Naive B cell (primary cell): ENCODE measurements around the gene ATP11C. TPM values are rescaled to one million over a fixed set of nuclear protein-coding genes. Genes with fewer than 3 reads are reported as not detected.
"Not testable (repeated sequence)": the region's sequence is repeated elsewhere in the genome, so short reads cannot be mapped to it uniquely, and the experiment has no call there.

ENCODE experiments used
- ATAC-seq, 2 donors: fragments of 150-1000 bp; cut with Tn5 transposase; 2 replicates each; pipeline ENCODE4 v1.10.0; 2021; ENCODE audit warnings: low read depth in 2 of 2, mild to moderate bottlenecking in 2 of 2, moderate library complexity in 2 of 2
- DNase-seq: peaks from one replicate; pipeline ENCODE4 v3.0.0; 2022
- H3K27ac Mint-ChIP-seq, 6 donors: one replicate each; pipeline ENCODE4 v1.8.0; 2020 to 2022; ENCODE audit warnings: mild to moderate bottlenecking in 6 of 6, mixed read lengths in 6 of 6, moderate library complexity in 5 of 6, inconsistent platforms in 2 of 6
- H3K27me3 Mint-ChIP-seq, 3 donors: one replicate each; pipeline ENCODE4 v1.8.0; 2021 to 2022; ENCODE audit warnings: mixed read lengths in 3 of 3, mild to moderate bottlenecking in 1 of 3
- H3K36me3 Mint-ChIP-seq, 2 donors: one replicate each; pipeline ENCODE4 v1.8.0; 2020 to 2022; ENCODE audit warnings: mixed read lengths in 2 of 2, inconsistent platforms in 1 of 2, mild to moderate bottlenecking in 1 of 2
- H3K4me1 Mint-ChIP-seq, 3 donors: one replicate each; pipeline ENCODE4 v1.8.0; 2020 to 2022; ENCODE audit warnings: mixed read lengths in 3 of 3, inconsistent platforms in 1 of 3, mild to moderate bottlenecking in 1 of 3, moderate library complexity in 1 of 3
- H3K4me3 Mint-ChIP-seq, 8 donors: one replicate each; pipeline ENCODE4 v1.8.0; 2020 to 2022; ENCODE audit warnings: mild to moderate bottlenecking in 8 of 8, mixed read lengths in 8 of 8, moderate library complexity in 8 of 8, inconsistent platforms in 2 of 8
- H3K9me3 Mint-ChIP-seq, 7 donors: one replicate each; pipeline ENCODE4 v1.8.0; 2020 to 2022; ENCODE audit warnings: mixed read lengths in 7 of 7, mild to moderate bottlenecking in 5 of 7, inconsistent platforms in 2 of 7, moderate library complexity in 1 of 7
- polyA plus RNA-seq, 6 donors: library from polyadenylated mRNA; unstranded; fragments of 300-500 nt; fragmentation: Illumina TruSeq; gene quantifications; one replicate each; pipeline ENCODE4 v1.2.3, GENCODE V29; 2021; ENCODE audit warnings: low read depth in 6 of 6

ATP11C gene
- polyA plus RNA-seq, 6 donors from 2014 or later = 5.8 to 11.2 (median 8.0) TPM

GRCh38 chrX:139877710-139878414 is 55.0 kb downstream of the ATP11C start:
- no peak for ATAC-seq
- H3K4me3 Mint-ChIP-seq = no peak overlapping the region
- H3K9me3 Mint-ChIP-seq = no peaks in the 10 kb centered on the region
- no peak for DNase-seq
- H3K4me1 Mint-ChIP-seq = peaks cover 3 to 9% (median 8%) of the 10 kb centered on the region in 3 donors
- H3K36me3 Mint-ChIP-seq = peaks cover 0 to 4% of the 10 kb centered on the region in 2 donors
- no peaks in the 10 kb centered on the region for H3K27me3 Mint-ChIP-seq
- H3K27ac Mint-ChIP-seq = no peak overlapping the region

- ATAC-seq (no peak), DNase-seq (no peak)
- Mint-ChIP-seq H3K9me3 (no peaks in the 10 kb centered on the region), H3K27ac (peak overlapping the region in 1 of 6 donors; percentile 23), H3K27me3 (no peaks in the 10 kb centered on the region), H3K4me1 (peaks cover 3 to 9% (median 8%) of the 10 kb centered on the region in 3 donors), H3K4me3 (no peak overlapping the region), H3K36me3 (peaks cover 0 to 4% of the 10 kb centered on the region in 2 donors)
Measured at GRCh38 chrX:139875841-139876240, 57.0 kb downstream of the ATP11C start.

GRCh38 chrX:139869796-139870195 is 63.1 kb downstream of the ATP11C start:
- no peaks in the 10 kb centered on the region for H3K9me3 Mint-ChIP-seq
- H3K4me3 Mint-ChIP-seq = no peak overlapping the region
- H3K36me3 Mint-ChIP-seq = peaks cover 0 to 4% of the 10 kb centered on the region in 2 donors
- no peaks in the 10 kb centered on the region for H3K27me3 Mint-ChIP-seq
- ATAC-seq = no peak
- H3K27ac Mint-ChIP-seq = no peak overlapping the region
- peaks cover 9 to 13% (median 10%) of the 10 kb centered on the region in 3 donors for H3K4me1 Mint-ChIP-seq
- DNase-seq = no peak

GRCh38 chrX:139864640-139865039 is 68.2 kb downstream of the ATP11C start:
- ATAC-seq = no peak
- H3K4me1 Mint-ChIP-seq = peaks cover 9 to 13% (median 10%) of the 10 kb centered on the region in 3 donors
- no peaks in the 10 kb centered on the region for H3K27me3 Mint-ChIP-seq

GRCh38 chrX:139862208-139862607 is 70.6 kb downstream of the ATP11C start:
- H3K27me3 Mint-ChIP-seq = no peaks in the 10 kb centered on the region
- ATAC-seq (no peak), DNase-seq (no peak)
- H3K9me3 Mint-ChIP-seq = peaks cover 0 to 2% (median 0%) of the 10 kb centered on the region in 7 donors
- H3K27ac Mint-ChIP-seq = no peak overlapping the region
- no peaks in the 10 kb centered on the region for H3K36me3 Mint-ChIP-seq
- H3K4me1 Mint-ChIP-seq = peaks cover 0 to 6% (median 4%) of the 10 kb centered on the region in 3 donors
- H3K4me3 Mint-ChIP-seq = no peak overlapping the region

More at GRCh38 chrX:139864640-139865039, 68.2 kb downstream of the ATP11C start:
- no peak overlapping the region for H3K4me3 Mint-ChIP-seq
- DNase-seq = no peak
- peaks cover 0 to 1% (median 0%) of the 10 kb centered on the region in 7 donors for H3K9me3 Mint-ChIP-seq
- no peaks in the 10 kb centered on the region for H3K36me3 Mint-ChIP-seq
- no peak overlapping the region for H3K27ac Mint-ChIP-seq

GRCh38 chrX:139856826-139857225 is 76.0 kb downstream of the ATP11C start:
- H3K27me3 Mint-ChIP-seq, H3K9me3 Mint-ChIP-seq, DNase-seq, H3K36me3 Mint-ChIP-seq, H3K27ac Mint-ChIP-seq, H3K4me3 Mint-ChIP-seq, ATAC-seq: not testable (repeated sequence)
- peaks cover 10 to 29% (median 16%) of the 10 kb centered on the region in 3 donors for H3K4me1 Mint-ChIP-seq

- Mint-ChIP-seq H3K27me3 (no peaks in the 10 kb centered on the region), H3K4me1 (peaks cover 5 to 28% (median 16%) of the 10 kb centered on the region in 3 donors), H3K9me3 (no peaks in the 10 kb centered on the region), H3K27ac (no peak overlapping the region), H3K4me3 (no peak overlapping the region), H3K36me3 (no peaks in the 10 kb centered on the region)
- ATAC-seq = no peak
- no peak for DNase-seq
Measured at GRCh38 chrX:139851730-139852129, 81.1 kb downstream of the ATP11C start.

GRCh38 chrX:139850968-139851367 is 81.9 kb downstream of the ATP11C start:
- no peak overlapping the region for H3K4me3 Mint-ChIP-seq
- H3K36me3 Mint-ChIP-seq = no peaks in the 10 kb centered on the region
- DNase-seq (no peak), ATAC-seq (no peak)
- no peaks in the 10 kb centered on the region for H3K27me3 Mint-ChIP-seq
- peaks cover 5 to 28% (median 16%) of the 10 kb centered on the region in 3 donors for H3K4me1 Mint-ChIP-seq
- peak overlapping the region in 1 of 6 donors; percentile 76 for H3K27ac Mint-ChIP-seq
- H3K9me3 Mint-ChIP-seq = no peaks in the 10 kb centered on the region

GRCh38 chrX:139844884-139845283 is 88.0 kb downstream of the ATP11C start:
- Mint-ChIP-seq H3K27me3 (no peaks in the 10 kb centered on the region), H3K27ac (peak overlapping the region in 5 of 6 donors; percentile 9 to 70 (median 44)), H3K9me3 (peaks cover 0 to under 1% (median 0%) of the 10 kb centered on the region in 7 donors), H3K36me3 (no peaks in the 10 kb centered on the region), H3K4me3 (no peak overlapping the region), H3K4me1 (peaks cover 0 to 22% (median 13%) of the 10 kb centered on the region in 3 donors)
- ATAC-seq (peak in 1 of 2 donors; percentile 18), DNase-seq (no peak)

GRCh38 chrX:139844163-139844562 is 88.7 kb downstream of the ATP11C start:
- Mint-ChIP-seq H3K27ac (peak overlapping the region in 1 of 6 donors; percentile 21), H3K9me3 (peaks cover 0 to 4% (median 2%) of the 10 kb centered on the region in 7 donors), H3K4me1 (peaks cover 0 to 26% (median 13%) of the 10 kb centered on the region in 3 donors), H3K27me3 (no peaks in the 10 kb centered on the region), H3K4me3 (peak overlapping the region in 1 of 8 donors; percentile 1), H3K36me3 (no peaks in the 10 kb centered on the region)
- DNase-seq (no peak), ATAC-seq (peak; percentile 44 to 49)

GRCh38 chrX:139842326-139843185 is 90.3 kb downstream of the ATP11C start:
- H3K27me3 Mint-ChIP-seq = no peaks in the 10 kb centered on the region
- peak overlapping the region in 2 of 6 donors; percentile 39 to 71 for H3K27ac Mint-ChIP-seq
- peaks cover 2 to 14% (median 4%) of the 10 kb centered on the region in 7 donors for H3K9me3 Mint-ChIP-seq
- H3K4me1 Mint-ChIP-seq = peaks cover 4 to 30% (median 22%) of the 10 kb centered on the region in 3 donors
- no peak overlapping the region for H3K4me3 Mint-ChIP-seq
- ATAC-seq = no peak
- no peaks in the 10 kb centered on the region for H3K36me3 Mint-ChIP-seq
- no peak for DNase-seq

GRCh38 chrX:139836335-139836734 is 96.5 kb downstream of the ATP11C start:
- Mint-ChIP-seq H3K4me1 (peaks cover 10 to 21% (median 18%) of the 10 kb centered on the region in 3 donors), H3K9me3 (peaks cover 2 to 14% (median 4%) of the 10 kb centered on the region in 7 donors)
- H3K4me3 Mint-ChIP-seq, H3K27me3 Mint-ChIP-seq, H3K27ac Mint-ChIP-seq, ATAC-seq, H3K36me3 Mint-ChIP-seq, DNase-seq: not testable (repeated sequence)

- Mint-ChIP-seq H3K27me3 (no peaks in the 10 kb centered on the region), H3K4me3 (no peak overlapping the region), H3K9me3 (peaks cover 2 to 14% (median 4%) of the 10 kb centered on the region in 7 donors), H3K27ac (no peak overlapping the region), H3K4me1 (peaks cover 11 to 24% (median 17%) of the 10 kb centered on the region in 3 donors), H3K36me3 (no peaks in the 10 kb centered on the region)
- DNase-seq = no peak
- no peak for ATAC-seq
Measured at GRCh38 chrX:139834879-139835278, 98.0 kb downstream of the ATP11C start.
